Measurements from ENCODE around the gene TNRC6B.

DNA sequence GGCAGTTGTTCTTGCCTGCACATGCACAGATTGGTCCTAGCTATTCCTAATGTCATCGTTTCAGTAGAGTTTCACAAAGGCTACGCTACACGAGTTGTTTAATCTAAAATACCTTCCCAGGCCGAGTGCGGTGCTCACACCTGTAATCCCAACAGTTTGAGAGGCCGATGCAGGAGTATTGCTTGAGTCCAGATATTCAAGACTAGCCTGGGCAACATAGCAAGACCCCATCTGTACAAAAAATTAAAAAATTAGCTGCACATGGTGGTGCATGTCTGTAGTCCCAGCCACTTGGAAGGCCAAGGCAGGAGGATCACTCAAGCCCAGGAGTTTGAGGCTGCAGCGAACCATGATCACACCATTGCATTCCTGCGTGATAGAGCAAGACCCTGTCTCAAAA is 56.2 kb downstream of the TNRC6B start:
- TF ChIP-seq, protein P1, sequence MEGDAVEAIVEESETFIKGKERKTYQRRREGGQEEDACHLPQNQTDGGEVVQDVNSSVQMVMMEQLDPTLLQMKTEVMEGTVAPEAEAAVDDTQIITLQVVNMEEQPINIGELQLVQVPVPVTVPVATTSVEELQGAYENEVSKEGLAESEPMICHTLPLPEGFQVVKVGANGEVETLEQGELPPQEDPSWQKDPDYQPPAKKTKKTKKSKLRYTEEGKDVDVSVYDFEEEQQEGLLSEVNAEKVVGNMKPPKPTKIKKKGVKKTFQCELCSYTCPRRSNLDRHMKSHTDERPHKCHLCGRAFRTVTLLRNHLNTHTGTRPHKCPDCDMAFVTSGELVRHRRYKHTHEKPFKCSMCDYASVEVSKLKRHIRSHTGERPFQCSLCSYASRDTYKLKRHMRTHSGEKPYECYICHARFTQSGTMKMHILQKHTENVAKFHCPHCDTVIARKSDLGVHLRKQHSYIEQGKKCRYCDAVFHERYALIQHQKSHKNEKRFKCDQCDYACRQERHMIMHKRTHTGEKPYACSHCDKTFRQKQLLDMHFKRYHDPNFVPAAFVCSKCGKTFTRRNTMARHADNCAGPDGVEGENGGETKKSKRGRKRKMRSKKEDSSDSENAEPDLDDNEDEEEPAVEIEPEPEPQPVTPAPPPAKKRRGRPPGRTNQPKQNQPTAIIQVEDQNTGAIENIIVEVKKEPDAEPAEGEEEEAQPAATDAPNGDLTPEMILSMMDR (IDR thresholded peaks at IDR 0.05; ENCODE audit: insufficient read depth, low read length), result no peak
- TF ChIP-seq POLR2AphosphoS5 (IDR thresholded peaks at IDR 0.05; ENCODE audit: low read depth) (no peak), GABPA (IDR thresholded peaks at IDR 0.05; ENCODE audit: low read depth) (no peak)

Measured in HL-60 (cell line).